ENCODE measurements around the gene SLC6A19.

- TF ChIP-seq POLR2A (IDR thresholded peaks at IDR 0.05; ENCODE audit: low read length) = no peak
- no peak for TF ChIP-seq GATA1 (IDR thresholded peaks at IDR 0.05; ENCODE audit: low read depth, low read length)
Observed at GRCh38 chr5:1217596-1218206, 16.3 kb downstream of the SLC6A19 start.

All from erythroblast (primary cell).